HG02938 (cell line): ENCODE data around the gene INPP5J.
A peak's percentile ranks its signal among the peaks of the same experiment; 100 is the strongest.
"Not testable (repeated sequence)": the region's sequence is repeated elsewhere in the genome, so short reads cannot be mapped to it uniquely, and the experiment has no call there.

Experiments used
- ATAC-seq: cut with Tn5 transposase; IDR thresholded peaks from one replicate; pipeline ENCODE4 v1.9.1; 2021; ENCODE audit warnings: mild to moderate bottlenecking, moderate library complexity; ENCODE audit not compliant: unreplicated experiment

INPP5J gene

GRCh38 chr22:31122532-31123291, at the start of gene INPP5J:
Gene INPP5J (plus strand): TSS chr22:31122966. CDS start chr22:31123015, 49 bp downstream.
- no peak for ATAC-seq

GRCh38 chr22:31073125-31073524, 49.6 kb upstream of the INPP5J start:
- ATAC-seq = not testable (repeated sequence)

DNA sequence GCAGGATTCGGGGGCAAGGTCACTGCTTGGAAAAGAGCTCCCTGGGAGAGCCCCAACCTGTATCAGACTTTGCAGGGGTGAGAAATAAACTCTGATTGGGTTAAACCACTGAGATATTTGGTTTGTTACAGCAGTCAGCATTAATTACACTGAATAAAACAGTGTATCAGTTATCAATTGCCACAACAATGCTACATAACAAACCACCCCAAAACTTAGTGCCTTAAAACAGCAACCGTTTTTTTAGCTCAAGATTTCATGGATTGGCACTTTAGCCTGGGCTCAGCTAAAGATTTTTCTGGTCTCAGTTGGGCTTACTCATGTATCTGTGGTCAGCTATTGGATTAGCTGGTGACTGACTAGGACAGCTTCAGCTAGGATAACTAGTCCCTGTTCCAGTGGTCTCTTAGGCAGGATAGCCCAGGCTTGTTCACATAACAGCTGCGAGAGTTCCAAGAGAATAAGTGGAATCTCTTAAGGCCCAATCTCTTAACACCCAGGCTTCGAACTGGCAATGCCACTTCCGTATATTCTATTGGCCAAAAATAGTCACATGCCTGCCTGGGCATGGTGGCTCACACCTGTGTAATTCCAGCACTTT, 49.1 kb upstream of the INPP5J start:
- not testable (repeated sequence) for ATAC-seq

- no peak for ATAC-seq
Measured at GRCh38 chr22:31075961-31076360, 46.8 kb upstream of the INPP5J start.

DNA sequence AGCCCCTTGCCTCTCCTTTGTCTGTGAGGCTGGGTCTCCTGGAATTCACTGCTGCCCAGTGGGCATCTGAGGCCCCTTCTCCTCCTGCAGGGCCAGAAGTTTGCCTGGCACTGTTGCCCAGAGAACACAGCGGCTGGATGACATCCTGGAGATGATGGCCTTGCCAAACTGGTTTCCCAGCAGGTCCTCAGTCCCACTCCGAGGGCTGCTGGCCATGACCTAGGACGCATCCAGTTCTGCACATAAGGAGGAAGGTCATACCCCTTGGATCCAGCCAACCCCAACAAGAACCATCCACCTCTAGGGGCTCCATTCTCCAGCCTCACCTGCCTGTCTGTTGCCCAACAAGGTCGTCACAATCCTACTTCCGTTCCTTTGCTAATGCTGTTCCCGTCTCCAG, 45.1 kb upstream of the INPP5J start:
- ATAC-seq = no peak

GRCh38 chr22:31078389-31078788, 44.4 kb upstream of the INPP5J start:
- ATAC-seq = not testable (repeated sequence)

GRCh38 chr22:31079095-31079642, 43.6 kb upstream of the INPP5J start:
- ATAC-seq = no peak

DNA sequence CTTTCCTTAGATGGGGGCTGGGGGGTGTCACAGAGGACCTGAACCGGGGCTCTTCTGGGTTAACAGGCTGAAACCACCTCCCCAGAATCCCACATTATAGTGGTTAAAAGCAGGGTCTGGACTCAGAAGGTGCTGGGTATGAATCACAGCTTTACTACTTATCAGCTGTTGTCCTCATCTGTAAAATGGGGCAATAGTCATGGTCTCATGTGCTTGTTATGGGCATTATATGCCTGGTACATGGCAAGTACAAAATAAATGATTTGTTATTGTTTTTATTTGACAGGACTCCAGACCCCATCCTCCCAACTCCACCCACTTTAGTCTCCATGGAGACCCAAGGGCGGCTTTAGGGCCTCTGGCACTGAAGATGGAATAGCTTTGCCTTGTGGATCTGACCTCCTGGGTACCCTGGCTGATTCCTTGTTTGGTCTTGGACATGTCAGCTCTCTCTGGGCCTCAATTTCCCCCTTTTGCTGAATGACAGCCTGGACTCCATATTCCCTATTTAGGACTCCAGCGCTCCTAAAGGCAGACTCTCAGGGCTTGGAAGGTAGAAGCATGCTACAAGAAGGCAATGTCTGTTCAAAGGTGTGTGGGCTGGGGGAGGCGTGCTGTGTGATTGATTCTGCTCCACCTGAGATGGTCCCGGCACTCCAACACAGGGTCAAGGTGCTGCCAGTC, 42.5 kb upstream of the INPP5J start:
- ATAC-seq = no peak

DNA sequence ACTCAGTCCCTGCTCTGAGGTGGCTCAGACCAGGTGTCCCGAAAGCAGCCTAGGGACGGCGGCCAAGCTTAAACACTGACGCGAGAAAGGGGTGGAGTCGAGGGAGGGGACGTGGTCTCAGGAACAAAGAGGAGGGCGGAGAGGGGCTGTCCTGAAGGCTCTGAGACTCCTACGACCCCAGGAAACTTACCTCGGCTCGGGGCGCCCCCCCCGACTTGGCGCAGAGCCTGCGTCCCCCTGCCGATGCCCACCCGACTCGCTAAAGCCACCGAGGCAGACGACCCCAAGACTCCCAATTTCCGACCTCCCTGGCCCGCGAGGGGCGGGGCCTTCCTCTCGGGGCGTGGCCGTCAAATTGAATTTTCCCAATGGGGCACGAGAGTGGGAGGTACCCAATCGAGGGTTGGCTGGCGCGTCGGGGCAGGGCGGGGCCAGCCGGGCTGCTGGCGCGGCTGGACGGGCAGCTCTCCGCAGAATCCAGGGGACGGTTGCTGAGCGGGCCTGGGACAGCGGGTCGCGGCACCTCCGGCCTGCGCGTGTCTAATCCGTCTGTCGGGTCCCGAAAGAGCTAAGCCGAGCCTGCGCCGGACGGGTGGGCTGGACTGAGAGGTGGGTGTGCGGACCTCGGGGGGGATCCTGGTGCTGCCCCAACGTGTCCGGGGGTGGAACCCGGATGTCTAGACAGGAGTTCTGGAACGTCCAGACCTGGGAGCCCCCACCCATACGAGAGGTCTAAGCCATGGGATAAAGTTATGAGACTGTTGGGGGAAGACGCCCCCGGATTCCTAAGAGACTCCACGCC, 41.7 kb upstream of the INPP5J start, which contains the start of gene SMTN:
TSS of gene SMTN (plus strand) at position 471 of the 802 bp plus-strand sequence. CDS start 1,941 bp downstream, outside the sequence.
- peak; percentile 49 for ATAC-seq

DNA sequence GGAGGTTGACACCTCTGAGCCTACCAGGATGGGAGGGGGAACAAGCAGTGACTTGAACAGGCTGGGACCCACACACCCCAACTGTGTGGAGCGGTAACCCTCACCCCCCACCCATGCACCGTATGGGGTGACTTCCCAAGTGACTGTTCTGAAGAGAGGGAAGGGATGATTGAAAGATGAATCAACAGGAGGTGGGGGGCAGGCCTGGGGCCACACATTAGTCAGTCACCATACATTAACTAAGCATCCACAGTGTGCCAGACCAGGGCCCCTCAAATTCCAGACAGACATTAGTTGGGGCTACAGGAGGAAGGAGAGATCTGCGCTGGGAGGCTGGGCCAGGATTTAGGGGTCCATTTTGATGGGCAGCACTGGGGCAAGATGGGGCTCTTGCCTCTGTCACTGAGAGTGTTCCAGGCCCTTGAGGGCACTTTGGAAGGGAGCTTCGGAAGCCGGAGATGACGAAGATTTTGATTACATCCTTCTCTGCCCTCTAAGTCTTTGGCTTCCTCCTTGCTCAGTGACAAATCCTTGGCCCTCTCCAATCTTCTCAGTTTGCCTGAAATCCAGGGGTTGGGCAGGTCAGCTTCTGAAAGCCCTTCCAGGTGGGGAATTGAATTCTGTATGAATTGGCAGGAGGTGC, 40.7 kb upstream of the INPP5J start:
- ATAC-seq = no peak

DNA sequence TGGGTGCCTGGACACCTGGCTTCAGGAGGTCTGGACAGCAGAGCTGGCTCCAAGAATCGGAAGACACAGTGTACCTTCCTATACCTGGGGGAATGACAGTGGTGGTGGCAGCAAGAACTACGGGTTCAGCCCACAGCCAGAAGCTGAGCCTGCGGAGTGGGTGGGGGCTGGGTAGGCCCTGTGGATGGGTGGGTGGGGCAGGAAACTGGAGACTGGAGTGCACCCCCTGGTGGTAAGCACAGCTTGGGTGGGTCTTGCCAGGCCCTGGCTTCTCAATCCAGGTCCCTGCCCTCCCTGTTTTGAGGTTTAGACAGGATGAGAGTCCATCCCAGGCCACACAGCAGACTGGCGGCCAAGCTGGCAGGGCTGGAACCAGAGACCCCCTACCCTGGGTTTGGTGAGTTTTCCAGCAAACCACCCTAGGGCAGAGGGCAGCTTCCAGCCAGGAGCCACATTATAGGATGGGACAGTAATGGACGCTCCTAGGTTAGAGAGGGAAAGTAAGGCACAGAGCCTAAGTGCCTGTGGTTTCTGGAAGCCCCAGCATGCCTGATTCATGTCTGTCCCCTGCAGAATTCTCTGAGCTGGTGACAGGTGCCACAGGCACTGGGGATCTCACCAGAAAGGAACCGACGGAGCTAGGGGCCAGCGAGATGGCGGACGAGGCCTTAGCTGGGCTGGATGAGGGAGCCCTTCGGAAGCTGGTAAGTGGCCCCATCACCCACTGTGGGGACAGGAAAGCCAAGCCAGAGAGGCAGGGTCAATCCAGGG, 40.0 kb upstream of the INPP5J start:
- no peak for ATAC-seq

GRCh38 chr22:31083377-31083768, 39.4 kb upstream of the INPP5J start:
- no peak for ATAC-seq

- no peak for ATAC-seq
Measured at GRCh38 chr22:31083923-31084810, 38.6 kb upstream of the INPP5J start.

GRCh38 chr22:31084811-31085492, 37.8 kb upstream of the INPP5J start:
- peak; percentile 63 for ATAC-seq

DNA sequence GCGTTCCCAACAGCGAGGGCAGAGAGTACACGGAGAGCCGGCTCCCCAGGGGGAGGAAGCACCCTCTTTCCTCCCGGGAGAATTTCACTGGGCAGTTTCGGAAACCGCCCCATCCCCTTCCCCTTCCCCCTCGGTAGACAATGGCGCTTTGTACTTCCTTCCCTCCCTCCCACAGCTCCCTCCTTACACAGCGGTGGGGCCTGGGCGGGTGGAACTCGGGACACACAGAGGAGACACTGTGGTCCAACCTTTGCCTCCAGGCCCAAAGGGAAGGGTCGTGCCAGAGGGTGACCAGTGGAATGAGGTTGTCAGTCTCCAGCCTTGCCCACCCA, 37.3 kb upstream of the INPP5J start:
- ATAC-seq = no peak

DNA sequence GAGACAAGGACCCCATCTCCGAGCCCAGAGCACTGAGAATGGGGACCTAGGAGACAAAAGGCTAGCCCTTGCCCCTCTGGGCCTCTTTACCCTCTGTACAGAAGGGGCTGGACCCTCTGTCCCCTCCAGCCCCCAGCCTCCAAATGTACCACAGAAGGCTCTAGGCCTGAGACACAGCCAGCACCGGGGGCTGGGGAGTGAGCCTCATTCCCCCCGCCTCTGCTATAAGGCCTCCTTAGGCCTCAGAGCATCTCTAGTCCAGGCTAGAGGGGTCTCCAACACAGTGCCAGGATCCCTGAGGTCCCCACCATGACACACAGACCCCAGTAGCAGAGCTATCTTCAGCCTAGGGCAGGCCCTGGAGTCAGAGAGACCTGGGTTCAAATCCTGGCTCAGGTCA, 36.8 kb upstream of the INPP5J start:
- no peak for ATAC-seq

GRCh38 chr22:31086703-31087330, 35.9 kb upstream of the INPP5J start:
- no peak for ATAC-seq
